HG03159 (cell line): ENCODE data around the gene PTPRR.
A peak's percentile ranks its signal among the peaks of the same experiment; 100 is the strongest.

Experiments
- ATAC-seq: cut with Tn5 transposase; IDR thresholded peaks from one replicate; pipeline ENCODE4 v1.9.1; 2021; ENCODE audit warnings: mild to moderate bottlenecking, moderate library complexity; ENCODE audit not compliant: unreplicated experiment

PTPRR gene

GRCh38 chr12:70709022-70709421 lies 211.5 kb downstream of the PTPRR start:
- no peak for ATAC-seq

GRCh38 chr12:70706611-70707010 lies 213.9 kb downstream of the PTPRR start:
- no peak for ATAC-seq

GRCh38 chr12:70698345-70698744 lies 222.2 kb downstream of the PTPRR start:
- no peak for ATAC-seq

GRCh38 chr12:70695361-70696023 lies 225.0 kb downstream of the PTPRR start:
- ATAC-seq = no peak

GRCh38 chr12:70692681-70693288 lies 227.8 kb downstream of the PTPRR start:
- peak; percentile 70 for ATAC-seq

- no peak for ATAC-seq
Observed at GRCh38 chr12:70691018-70691672, 229.4 kb downstream of the PTPRR start.

- ATAC-seq = no peak
Observed at GRCh38 chr12:70686907-70687306, 233.6 kb downstream of the PTPRR start.

GRCh38 chr12:70686299-70686698 lies 234.2 kb downstream of the PTPRR start:
- ATAC-seq = no peak

GRCh38 chr12:70683976-70684375 lies 236.6 kb downstream of the PTPRR start:
- no peak for ATAC-seq

GRCh38 chr12:70671698-70672097 lies 248.8 kb downstream of the PTPRR start:
- ATAC-seq = no peak

- ATAC-seq = no peak
Observed at GRCh38 chr12:70670948-70671347, 249.6 kb downstream of the PTPRR start.

GRCh38 chr12:70667253-70667652 lies 253.3 kb downstream of the PTPRR start:
- no peak for ATAC-seq

GRCh38 chr12:70666364-70666763 lies 254.2 kb downstream of the PTPRR start:
- ATAC-seq = no peak

- ATAC-seq = no peak
Observed at GRCh38 chr12:70664465-70664881, 256.1 kb downstream of the PTPRR start.

GRCh38 chr12:70663838-70664237 lies 256.7 kb downstream of the PTPRR start:
- ATAC-seq = no peak

- no peak for ATAC-seq
Observed at GRCh38 chr12:70661466-70662161, 258.9 kb downstream of the PTPRR start.

- no peak for ATAC-seq
Observed at GRCh38 chr12:70660620-70661219, 259.8 kb downstream of the PTPRR start.

- ATAC-seq = no peak
Observed at GRCh38 chr12:70660002-70660604, 260.4 kb downstream of the PTPRR start.

GRCh38 chr12:70659077-70659606 lies 261.4 kb downstream of the PTPRR start:
- no peak for ATAC-seq

- ATAC-seq = no peak
Observed at GRCh38 chr12:70657616-70658286, 262.8 kb downstream of the PTPRR start.
